NCI-H2227 (cell line): ENCODE measurements around the gene ERVFRD-1.
A peak's percentile ranks its signal among the peaks of the same experiment; 100 is the strongest.

Source experiments
- DNase-seq: peaks from one replicate; lab custom pipeline; 2025; ENCODE audit not compliant: unreplicated experiment; lab: John Stamatoyannopoulos, UW

Gene ERVFRD-1

DNA sequence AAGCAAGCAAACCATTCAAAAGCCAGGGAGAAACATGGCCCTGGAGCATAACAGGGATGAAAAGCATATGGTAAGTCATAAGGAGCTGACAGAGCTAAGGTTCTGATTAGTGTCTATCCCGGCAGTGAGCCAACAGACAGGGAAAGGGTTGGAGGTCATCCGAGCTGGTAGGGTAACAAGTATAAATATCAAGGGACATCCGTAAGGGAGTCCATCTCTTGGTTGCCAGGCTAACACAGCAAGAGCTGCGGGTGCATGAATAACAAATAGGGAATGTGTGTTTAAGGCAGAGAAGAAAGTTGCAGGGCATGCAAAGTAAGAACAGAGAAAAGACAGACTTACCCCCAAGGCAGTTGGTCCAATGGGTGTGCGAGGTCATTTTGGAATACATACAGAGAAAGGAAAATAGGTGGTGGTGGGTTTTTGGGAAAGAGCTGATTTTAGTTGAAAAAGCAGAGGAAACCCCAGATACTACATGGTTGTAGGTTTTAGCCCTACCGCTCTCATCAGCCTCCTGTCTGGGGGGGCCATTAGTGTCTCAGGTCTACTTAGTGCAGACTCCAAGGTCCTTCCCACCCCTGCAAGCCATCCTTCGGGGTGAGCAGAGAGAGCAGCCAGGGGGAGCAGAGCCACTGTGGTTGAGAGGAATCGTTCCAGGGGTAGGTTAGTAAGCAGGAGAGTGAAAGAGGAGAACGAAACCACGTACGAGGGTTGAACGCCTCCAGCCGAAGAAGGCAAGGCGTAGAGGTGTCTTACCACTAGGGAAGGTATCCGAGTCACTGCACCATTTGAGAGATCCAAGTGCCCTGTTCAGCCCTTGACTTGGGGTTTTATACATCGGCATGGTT is at the start of gene ERVFRD-1:
Gene ERVFRD-1 (minus strand): TSS at position 805 of the 848 bp plus-strand sequence. CDS start 6,415 bp downstream, outside the sequence.
- no peak for DNase-seq

DNA sequence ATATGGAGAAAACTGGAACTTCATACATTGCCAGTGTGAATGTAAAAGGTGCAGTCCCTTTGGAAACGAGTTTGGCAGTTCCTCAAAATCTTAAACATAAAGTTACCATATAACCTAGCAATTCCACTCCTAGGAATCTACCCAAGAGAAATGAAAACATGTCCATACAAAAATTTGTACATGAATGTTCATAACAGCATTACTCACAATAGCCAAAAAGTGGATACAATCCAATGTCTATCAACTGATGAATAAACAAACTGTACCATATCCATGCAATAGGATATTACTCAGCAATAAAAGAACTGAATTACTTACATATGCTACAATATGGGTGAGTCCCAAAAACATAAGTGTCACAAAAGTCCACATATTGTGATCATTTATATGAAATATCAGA is 48.7 kb upstream of the ERVFRD-1 start:
- no peak for DNase-seq

DNA sequence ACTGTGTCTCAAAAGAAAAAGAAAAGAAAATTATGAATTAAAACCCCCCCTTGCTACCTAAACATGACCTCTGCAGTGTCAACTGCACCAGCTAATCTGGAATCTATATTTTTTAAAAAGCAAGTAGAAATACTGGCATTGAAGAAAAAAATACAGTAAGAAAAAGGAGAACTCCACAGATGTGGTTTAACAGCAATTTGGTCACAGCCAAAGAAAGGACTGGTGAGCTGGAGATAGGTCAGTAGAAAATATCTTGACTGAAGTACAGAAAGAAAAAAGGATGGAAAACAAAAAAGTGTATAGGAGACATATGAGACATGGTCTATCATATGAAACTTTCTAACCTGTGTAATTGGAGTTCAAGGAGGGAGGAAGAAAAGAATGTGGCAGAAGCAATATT is 44.1 kb upstream of the ERVFRD-1 start:
- DNase-seq: no peak

GRCh38 chr6:11153447-11153846 is 41.9 kb upstream of the ERVFRD-1 start:
- DNase-seq: no peak

- no peak for DNase-seq
Observed at GRCh38 chr6:11152581-11152980, 41.1 kb upstream of the ERVFRD-1 start.

DNA sequence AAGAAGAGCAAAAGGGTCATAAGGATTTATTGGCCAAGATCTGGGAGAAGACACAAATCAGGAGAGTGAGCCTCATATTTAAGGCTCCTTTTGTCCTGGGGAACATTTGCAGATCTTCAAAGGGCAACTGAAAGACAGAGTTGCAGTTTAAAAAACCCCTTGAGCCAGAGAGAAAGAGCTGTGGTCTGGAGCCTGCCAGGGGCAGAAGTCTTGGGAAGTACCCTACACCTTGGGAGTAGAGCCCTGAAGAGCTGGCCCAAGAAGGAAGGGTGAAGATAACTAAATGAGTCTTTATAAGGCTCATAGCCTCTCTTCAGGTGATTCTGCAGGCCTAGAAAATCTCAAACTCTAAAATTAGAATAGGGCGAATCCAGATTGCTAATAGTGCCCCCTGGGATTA is 40.0 kb upstream of the ERVFRD-1 start:
- no peak for DNase-seq

- DNase-seq: no peak
Observed at GRCh38 chr6:11149551-11149950, 38.0 kb upstream of the ERVFRD-1 start.

GRCh38 chr6:11146117-11146826 is 34.7 kb upstream of the ERVFRD-1 start:
- DNase-seq: no peak

DNA sequence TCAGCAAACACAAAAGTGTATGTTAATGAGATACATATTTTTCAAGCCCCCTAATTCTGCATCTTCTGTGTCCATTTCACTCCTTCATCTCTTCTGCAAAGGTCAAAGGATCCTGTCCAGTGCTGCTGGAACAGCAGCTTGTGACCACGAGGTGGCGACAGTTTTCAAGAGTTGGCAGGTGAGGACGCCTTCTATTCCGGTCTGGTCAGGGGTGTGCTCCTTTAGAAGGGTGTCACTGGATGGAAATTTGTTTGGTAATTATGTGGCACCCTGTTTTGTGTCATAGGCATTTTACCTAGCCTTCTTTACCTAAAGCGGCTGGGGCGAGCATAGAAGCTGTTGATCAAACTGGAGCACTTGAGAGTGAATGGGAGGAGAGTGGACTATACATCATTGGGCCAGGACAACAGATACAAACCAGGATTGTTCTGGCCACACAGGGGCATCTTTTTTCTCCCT is 32.9 kb upstream of the ERVFRD-1 start:
- DNase-seq: peak; percentile 77

- no peak for DNase-seq
Observed at GRCh38 chr6:11143394-11144371, 32.2 kb upstream of the ERVFRD-1 start.

DNA sequence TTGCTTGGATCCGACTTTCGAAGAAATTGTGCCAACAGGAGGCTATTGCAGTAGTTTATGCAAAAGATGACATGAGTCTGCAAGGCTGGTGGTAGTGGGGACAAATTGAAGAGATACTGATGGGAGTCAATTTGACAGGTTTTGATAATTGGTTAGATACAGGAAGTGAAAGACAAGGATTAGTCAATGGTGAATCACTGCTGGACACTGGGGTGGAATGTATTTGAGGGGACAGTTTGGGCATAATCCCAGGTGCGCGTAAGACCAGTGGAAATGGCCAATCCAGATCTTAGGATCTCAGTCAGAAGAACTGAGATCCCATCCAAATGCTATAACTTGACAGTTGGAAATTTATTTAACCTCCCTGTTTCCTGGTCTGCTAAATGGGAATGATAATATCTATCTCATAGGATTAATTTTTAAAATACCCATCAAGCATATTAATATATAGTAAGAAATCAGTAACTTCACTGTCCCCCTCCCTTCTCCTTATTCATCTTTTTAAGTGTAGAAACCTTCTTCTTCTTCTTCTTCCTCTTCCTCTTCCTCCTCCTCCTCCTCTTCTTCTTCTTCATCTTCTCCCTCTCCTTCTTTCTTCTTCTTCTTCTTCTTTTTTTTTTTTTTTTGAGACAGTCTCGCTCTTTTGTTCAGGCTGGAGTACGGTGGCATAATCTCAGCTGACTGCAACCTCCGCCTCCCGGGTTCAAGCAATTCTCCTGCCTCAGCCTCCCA is 30.9 kb upstream of the ERVFRD-1 start:
- DNase-seq: no peak

DNA sequence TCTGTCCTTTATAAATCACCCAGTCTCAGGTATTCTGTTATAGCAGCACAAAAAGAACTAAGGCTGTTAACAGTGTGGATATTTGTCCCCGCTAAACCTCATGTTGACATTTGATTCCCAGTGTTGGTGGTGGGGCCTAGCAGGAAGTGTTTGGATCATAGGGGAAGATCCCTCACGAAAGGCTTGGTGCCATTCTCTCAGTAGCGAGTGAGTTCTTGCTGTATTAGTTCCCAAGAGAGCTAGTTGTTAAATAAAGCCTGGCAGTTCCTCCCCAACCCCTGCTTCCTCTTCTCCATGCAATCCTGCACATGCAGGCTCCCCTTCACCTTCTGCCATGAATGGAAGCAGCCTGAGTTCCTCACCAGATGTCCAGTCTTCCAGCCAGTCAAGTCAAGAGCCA is 29.8 kb upstream of the ERVFRD-1 start:
- DNase-seq: no peak

- DNase-seq: no peak
Observed at GRCh38 chr6:11140056-11140455, 28.5 kb upstream of the ERVFRD-1 start.

GRCh38 chr6:11139051-11139960 is 27.8 kb upstream of the ERVFRD-1 start:
- DNase-seq: no peak

DNA sequence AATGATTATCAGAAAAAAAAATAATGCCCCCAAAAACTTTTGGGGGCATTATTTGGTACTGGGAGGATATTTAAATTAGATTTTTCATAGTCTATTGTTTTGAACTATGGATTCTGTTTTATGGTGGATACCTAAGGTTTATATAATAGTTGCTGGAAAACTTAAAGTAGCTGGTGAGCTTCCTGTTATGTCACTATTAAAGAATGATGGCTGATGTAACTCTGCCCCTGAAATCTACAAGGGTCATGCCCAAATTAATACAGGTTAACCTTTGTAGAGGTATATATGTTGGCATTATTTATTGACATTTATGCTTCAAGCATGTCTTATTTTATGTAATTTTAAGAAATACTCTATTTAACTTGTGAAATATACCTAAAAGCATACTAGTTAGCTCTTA is 25.3 kb upstream of the ERVFRD-1 start:
- DNase-seq: no peak

DNA sequence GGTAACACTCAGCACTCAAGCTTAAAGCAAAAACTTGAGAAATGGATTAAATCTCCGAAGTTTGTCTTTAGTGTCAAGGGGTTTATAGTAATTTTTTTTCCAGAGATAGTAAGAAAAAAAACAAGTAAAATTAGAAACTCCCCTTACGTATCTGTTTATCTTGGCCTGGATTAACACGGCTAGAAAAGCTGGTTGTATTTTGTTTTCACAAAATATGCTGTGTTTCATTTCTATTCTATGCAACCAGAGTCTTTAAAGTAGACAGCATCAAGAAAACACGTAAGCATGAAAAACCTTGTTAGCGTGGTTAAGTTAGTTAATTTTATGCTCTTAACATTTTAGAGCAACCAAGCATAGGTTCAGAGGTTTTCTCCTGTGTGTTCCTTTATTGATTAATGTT is 21.8 kb upstream of the ERVFRD-1 start:
- DNase-seq: no peak

- DNase-seq: no peak
Observed at GRCh38 chr6:11132194-11132888, 20.8 kb upstream of the ERVFRD-1 start.

DNA sequence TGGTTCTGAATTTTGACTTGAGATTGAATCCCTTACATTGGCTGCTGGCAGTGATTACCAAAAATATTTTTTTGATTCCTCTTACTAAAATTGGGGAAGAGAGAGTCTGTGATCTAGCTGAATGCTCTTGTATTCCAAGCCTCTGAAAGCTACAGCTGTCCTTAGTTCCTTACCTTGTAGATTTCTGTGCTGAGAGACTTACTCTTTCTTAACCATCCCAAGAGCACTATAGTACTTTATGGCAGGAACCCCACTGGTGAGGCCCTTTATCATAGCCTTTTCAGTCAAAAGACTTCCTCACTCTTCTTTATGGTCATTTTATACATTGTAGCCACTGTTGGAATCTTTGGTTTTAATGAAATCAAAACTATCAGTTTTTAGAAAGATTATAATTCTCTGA is 19.1 kb upstream of the ERVFRD-1 start:
- no peak for DNase-seq
